Esophagus squamous epithelium (tissue), 5 donors: ENCODE results near the gene MOCOS. TPM values are rescaled to one million over a fixed set of nuclear protein-coding genes. Genes with fewer than 3 reads are reported as not detected.
"Not testable (repeated sequence)": the region's sequence is repeated elsewhere in the genome, so short reads cannot be mapped to it uniquely, and the experiment has no call there.

Experiments used
- DNase-seq: peaks from one replicate; lab custom pipeline; 2025; lab: John Stamatoyannopoulos, UW
- H3K27ac ChIP-seq, 4 donors: fragments of 200-600 bp; sonication (generic); one replicate each; pipeline ENCODE4 v1.5.1; 2016 to 2019; ENCODE audit warnings: mild to moderate bottlenecking in 1 of 4
- H3K27me3 ChIP-seq, 4 donors: fragments of 200-600 bp; sonication (generic); 1 replicate in 3 of 4; 2 replicates in 1 of 4; pipeline versions ENCODE4 v1.5.1 to v1.6.0; 2017 to 2021; ENCODE audit warnings: antibody characterized with exemption in 1 of 4
- H3K36me3 ChIP-seq, 3 donors: fragments of 200-600 bp; sonication (generic); one replicate each; pipeline ENCODE4 v1.5.1; 2016 to 2019
- H3K4me1 ChIP-seq, 3 donors: fragments of 200-600 bp; sonication (generic); one replicate each; pipeline ENCODE4 v1.5.1; 2017 to 2019
- H3K4me3 ChIP-seq, 4 donors: fragments of 200-600 bp; sonication (generic); 1 replicate in 3 of 4; 2 replicates in 1 of 4; pipeline ENCODE4 v1.5.1; 2016 to 2019; ENCODE audit warnings: mild to moderate bottlenecking in 2 of 4, moderate library complexity in 1 of 4
- H3K9me3 ChIP-seq, 3 donors: fragments of 200-600 bp; sonication (generic); one replicate each; pipeline ENCODE4 v1.5.1; 2016 to 2019
- CTCF ChIP-seq, 6 experiments: fragments of 450-650 bp in 4 of 6; fragments of 200-600 bp in 2 of 6; sonication (generic) in 2 of 6; IDR thresholded peaks; one replicate each; pipeline ENCODE4 v1.5.1; 2016 to 2019; ENCODE audit warnings: antibody characterized with exemption in 6 of 6, mild to moderate bottlenecking in 4 of 6, moderate library complexity in 4 of 6
- POLR2A ChIP-seq, 4 donors: fragments of 450-650 bp; IDR thresholded peaks; one replicate each; pipeline ENCODE4 v1.6.1; 2017; ENCODE audit warnings: antibody characterized with exemption in 4 of 4, mild to moderate bottlenecking in 4 of 4, moderate library complexity in 3 of 4
- WGBS, 2 donors: methylation state at CpG; one replicate each; pipeline ENCODE4 v1.1.5; 2018; 5-methylcytosine and 5-hydroxymethylcytosine counted together
- intact Hi-C: fragments of 100-400 bp; cut with DNase I; formaldehyde crosslinking; loops from one replicate; pipeline ENCODE4 v1.15.0; 2022
- total RNA-seq, 4 donors: library from RNA; depleted of rRNA; stranded (reverse); fragments of >200 nt; gene quantifications; one replicate each; pipeline ENCODE4 v1.1.0, GENCODE V29; 2016
- donor health status: DM: yes; HTN: yes; CAD: no.

MOCOS gene
- total RNA-seq, 4 donors from 2014 or later = 4.4 to 11.8 (median 7.0) TPM

DNA sequence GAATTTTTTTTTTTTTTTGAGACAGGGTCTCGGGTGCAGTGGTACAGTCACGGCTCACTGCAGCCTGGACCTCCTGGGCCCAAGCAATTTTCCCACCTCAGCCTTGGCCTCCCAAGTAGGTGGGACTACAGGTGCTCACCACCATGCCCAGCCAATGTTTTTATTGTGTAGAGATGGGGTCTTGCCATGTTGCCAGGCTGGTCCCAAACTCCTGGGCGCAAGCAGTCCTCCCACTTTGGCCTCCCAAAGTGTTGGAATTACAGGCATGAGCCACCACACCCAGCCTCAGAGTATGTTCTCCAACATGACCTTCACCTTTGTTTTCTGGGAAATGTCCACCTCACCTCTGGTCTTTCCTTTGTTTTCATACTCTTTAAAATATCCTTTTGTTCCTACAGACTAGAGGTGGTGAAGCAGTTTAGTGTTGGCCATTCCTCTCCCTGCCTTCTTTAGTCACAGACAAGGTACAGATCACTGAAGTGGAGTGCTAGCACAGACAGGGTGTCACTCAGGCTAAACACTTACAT is 19.5 kb upstream of the MOCOS start:
- Histone ChIP-seq H3K27me3 (no peaks in the 10 kb centered on the region), H3K4me1 (no peaks in the 10 kb centered on the region), H3K27ac (no peak overlapping the region), H3K4me3 (no peak overlapping the region), H3K36me3 (peaks cover 0 to 98% (median 38%) of the 10 kb centered on the region in 3 donors), H3K9me3 (no peaks in the 10 kb centered on the region)
- intact Hi-C loops = no loop called here
- TF ChIP-seq CTCF (IDR thresholded peaks at IDR 0.05) (no peak), POLR2A (IDR thresholded peaks at IDR 0.05) (no peak)
- WGBS, 2 donors = 90 to 97% methylated on average over 3 of the region's 3 CpGs
- no peak for DNase-seq

- intact Hi-C loops, DNase-seq, H3K9me3 ChIP-seq, H3K4me1 ChIP-seq, H3K27me3 ChIP-seq, H3K4me3 ChIP-seq, H3K27ac ChIP-seq: not testable (repeated sequence)
- H3K36me3 ChIP-seq = peaks cover 0 to 98% (median 38%) of the 10 kb centered on the region in 3 donors
- 83 to 90% methylated on average over 2 to 3 of the region's 3 CpGs for WGBS, 2 donors
Measured at GRCh38 chr18:36168296-36168695, 19.0 kb upstream of the MOCOS start.

GRCh38 chr18:36169938-36170337 is 17.4 kb upstream of the MOCOS start:
- Histone ChIP-seq H3K27me3 (no peaks in the 10 kb centered on the region), H3K27ac (no peak overlapping the region), H3K4me3 (no peak overlapping the region), H3K36me3 (peaks cover 0 to 98% (median 37%) of the 10 kb centered on the region in 3 donors), H3K9me3 (no peaks in the 10 kb centered on the region), H3K4me1 (no peaks in the 10 kb centered on the region)
- WGBS, 2 donors = 86 to 87% methylated on average over 5 of the region's 5 CpGs
- TF ChIP-seq POLR2A (IDR thresholded peaks at IDR 0.05) (no peak), CTCF (IDR thresholded peaks at IDR 0.05) (no peak)
- intact Hi-C loops = no loop called here
- no peak for DNase-seq

DNA sequence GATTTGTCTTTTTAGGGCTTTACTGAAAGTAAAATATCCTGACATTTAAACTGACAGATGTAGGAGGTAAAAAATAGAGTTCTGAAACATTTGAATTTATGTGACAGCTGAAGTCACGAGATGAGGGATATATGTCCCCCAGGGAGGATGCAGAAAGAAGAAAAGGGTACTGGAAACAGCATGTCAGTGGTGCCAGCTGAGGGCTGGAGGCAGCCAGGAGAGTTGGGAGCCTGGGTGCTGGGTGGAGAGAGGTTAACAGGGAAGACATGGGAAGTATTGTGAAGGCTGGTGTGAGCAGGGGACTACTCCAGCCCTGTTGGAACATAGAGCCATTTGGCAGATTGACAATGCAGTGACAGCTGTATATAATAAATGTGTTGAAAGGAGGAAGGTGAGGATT is 11.8 kb upstream of the MOCOS start:
- no peaks in the 10 kb centered on the region for H3K27me3 ChIP-seq
- peaks cover 0 to 69% (median 8%) of the 10 kb centered on the region in 3 donors for H3K36me3 ChIP-seq
- H3K4me3 ChIP-seq = no peak overlapping the region
- TF ChIP-seq POLR2A (IDR thresholded peaks at IDR 0.05) (no peak), CTCF (IDR thresholded peaks at IDR 0.05) (no peak)
- intact Hi-C loops = no loop called here
- no peak overlapping the region for H3K27ac ChIP-seq
- peaks cover 0 to 10% (median 10%) of the 10 kb centered on the region in 3 donors for H3K4me1 ChIP-seq
- WGBS, 2 donors = 86 to 89% methylated on average over 1 of the region's 1 CpG
- no peak for DNase-seq
- no peaks in the 10 kb centered on the region for H3K9me3 ChIP-seq

DNA sequence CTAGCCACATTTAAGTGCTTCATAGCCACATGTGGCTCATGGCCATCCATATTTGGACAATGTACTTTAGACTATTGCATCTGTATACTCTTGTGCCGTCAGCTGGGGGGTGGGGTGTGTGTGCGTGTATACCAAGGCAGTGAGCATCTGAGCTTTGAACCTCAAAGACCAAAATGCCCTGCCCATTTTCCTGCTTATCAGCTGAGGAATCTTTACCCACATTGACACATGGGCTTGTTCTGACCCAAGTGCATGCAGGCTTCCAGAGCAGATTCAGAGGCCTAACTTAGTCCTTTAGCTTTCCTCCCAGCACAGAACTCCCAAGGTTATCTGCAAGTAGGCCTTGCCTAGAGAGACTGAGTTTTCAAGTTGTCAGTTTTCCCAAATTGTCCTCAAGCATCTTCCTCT is 11.1 kb upstream of the MOCOS start:
- TF ChIP-seq CTCF (IDR thresholded peaks at IDR 0.05) = no peak
- no peak for TF ChIP-seq POLR2A (IDR thresholded peaks at IDR 0.05)
- peaks cover 0 to 11% (median 11%) of the 10 kb centered on the region in 3 donors for H3K4me1 ChIP-seq
- H3K9me3 ChIP-seq = no peaks in the 10 kb centered on the region
- no peak overlapping the region for H3K4me3 ChIP-seq
- H3K27ac ChIP-seq = no peak overlapping the region
- no peak for DNase-seq
- no peaks in the 10 kb centered on the region for H3K27me3 ChIP-seq
- WGBS, 2 donors = 86 to 100% methylated on average over 2 of the region's 2 CpGs
- intact Hi-C loops = no loop called here
- peaks cover 0 to 62% (median 8%) of the 10 kb centered on the region in 3 donors for H3K36me3 ChIP-seq

DNA sequence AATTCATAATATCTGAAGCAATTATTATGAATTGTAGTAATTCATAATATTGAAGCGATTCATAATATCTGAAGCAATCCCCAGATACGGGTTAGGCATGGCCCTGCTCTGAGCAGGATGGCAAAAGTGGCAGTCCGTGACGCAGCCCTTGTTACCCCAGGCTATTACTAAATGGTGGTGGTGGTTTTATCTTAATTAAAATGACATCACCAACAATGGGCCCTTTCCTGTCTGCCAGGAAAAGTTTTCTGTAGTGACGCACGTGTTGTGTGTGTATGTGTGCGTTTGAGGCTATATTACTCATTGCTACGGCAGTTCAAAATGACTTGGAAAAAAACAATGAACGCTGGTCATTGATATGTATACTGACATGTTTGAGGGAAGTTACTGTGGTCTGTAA is 10.6 kb upstream of the MOCOS start:
- Histone ChIP-seq H3K9me3 (no peaks in the 10 kb centered on the region), H3K27ac (no peak overlapping the region)
- TF ChIP-seq POLR2A (IDR thresholded peaks at IDR 0.05) = no peak
- no peak for TF ChIP-seq CTCF (IDR thresholded peaks at IDR 0.05)

More for the DNA sequence above, 10.6 kb upstream of the MOCOS start:
- peaks cover 0 to 11% (median 11%) of the 10 kb centered on the region in 3 donors for H3K4me1 ChIP-seq
- peaks cover 0 to 56% (median 8%) of the 10 kb centered on the region in 3 donors for H3K36me3 ChIP-seq
- WGBS, 2 donors = 81 to 85% methylated on average over 9 of the region's 9 CpGs
- DNase-seq = no peak
- intact Hi-C loops = no loop called here
- H3K27me3 ChIP-seq = no peaks in the 10 kb centered on the region
- H3K4me3 ChIP-seq = no peak overlapping the region
